HG02678 (cell line): ENCODE measurements around the gene WNT3A.
"Not testable (repeated sequence)": the region's sequence is repeated elsewhere in the genome, so short reads cannot be mapped to it uniquely, and the experiment has no call there.

ENCODE experiments used
- ATAC-seq: cut with Tn5 transposase; IDR thresholded peaks from one replicate; pipeline ENCODE4 v1.9.1; 2021; ENCODE audit warnings: mild to moderate bottlenecking, moderate library complexity; ENCODE audit not compliant: unreplicated experiment

Gene WNT3A, protein sequence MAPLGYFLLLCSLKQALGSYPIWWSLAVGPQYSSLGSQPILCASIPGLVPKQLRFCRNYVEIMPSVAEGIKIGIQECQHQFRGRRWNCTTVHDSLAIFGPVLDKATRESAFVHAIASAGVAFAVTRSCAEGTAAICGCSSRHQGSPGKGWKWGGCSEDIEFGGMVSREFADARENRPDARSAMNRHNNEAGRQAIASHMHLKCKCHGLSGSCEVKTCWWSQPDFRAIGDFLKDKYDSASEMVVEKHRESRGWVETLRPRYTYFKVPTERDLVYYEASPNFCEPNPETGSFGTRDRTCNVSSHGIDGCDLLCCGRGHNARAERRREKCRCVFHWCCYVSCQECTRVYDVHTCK

DNA sequence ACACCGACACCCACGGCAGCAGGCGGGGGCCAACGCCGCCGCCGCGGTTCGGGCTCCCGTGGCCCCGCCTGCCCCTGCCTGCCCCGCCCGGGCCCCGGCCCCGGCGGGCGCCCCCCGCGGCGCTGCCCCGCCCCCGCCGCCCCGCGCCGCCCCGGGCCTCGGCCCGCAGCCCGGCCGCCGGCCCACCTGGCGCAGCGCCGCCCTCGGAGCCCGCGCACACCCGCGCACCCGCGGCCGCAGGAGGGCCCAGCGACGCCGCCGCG, at the start of gene WNT3A:
Gene WNT3A (plus strand): TSS at position 213 of the 263 bp plus-strand sequence. CDS start 131 bp downstream, outside the sequence.
- no peak for ATAC-seq

DNA sequence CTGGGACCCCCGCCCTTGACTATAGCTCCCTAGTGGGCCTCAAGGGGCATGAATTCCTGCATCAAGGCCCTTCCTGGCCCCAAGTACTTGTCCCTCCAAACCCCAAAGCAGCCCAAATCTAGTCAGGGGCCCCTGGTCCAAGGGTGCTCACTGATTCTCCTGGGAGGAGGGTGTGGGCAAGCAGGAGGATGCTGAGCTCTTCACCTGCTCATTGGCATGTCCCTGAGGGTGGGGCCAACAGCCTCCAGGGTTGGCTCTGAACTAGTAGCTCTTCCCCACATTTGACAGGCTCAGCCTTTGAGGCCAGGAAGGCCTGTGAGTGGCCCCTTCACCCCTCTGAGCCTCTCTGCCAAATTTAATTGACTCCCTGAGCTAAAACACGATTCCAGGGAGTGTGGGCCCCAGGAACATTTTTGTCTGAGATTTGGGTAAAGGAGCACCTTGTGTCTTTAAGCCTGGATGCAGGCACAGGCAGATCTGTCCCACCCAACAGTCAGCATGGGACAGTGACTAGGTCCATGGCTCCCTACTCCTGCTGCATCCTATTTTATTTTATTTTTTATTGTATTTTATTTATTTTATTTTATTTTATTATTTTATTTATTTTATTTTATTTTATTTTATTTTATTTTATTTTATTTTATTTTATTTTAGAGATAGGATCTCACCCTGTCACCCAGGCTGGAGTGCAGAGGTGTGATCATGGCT, 48.0 kb upstream of the WNT3A start:
- ATAC-seq, result no peak

DNA sequence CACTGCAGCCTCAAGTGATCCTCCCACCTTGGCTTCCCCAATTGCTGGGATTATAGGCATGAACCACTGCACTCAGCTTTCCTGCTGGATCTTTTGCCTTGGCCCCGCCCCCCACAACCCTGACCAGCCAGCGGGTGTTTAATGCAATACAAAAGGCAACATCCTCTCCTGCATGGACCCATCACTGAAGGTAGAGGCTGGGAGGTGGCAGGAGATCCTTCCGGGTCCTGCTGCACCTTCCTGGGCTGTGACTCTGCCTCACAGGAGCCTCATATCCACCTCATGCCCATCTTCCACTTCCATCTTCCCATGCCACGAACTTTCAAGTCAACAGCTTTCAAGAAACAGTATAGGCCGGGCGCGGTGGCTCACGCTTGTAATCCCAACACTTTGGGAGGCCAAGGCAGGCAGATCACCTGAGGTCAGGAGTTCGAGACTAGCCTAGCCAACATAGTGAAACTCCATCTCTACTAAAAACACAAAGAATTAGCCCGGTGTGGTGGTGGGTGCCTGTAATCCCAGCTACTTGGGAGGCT, 47.4 kb upstream of the WNT3A start:
- no peak for ATAC-seq

DNA sequence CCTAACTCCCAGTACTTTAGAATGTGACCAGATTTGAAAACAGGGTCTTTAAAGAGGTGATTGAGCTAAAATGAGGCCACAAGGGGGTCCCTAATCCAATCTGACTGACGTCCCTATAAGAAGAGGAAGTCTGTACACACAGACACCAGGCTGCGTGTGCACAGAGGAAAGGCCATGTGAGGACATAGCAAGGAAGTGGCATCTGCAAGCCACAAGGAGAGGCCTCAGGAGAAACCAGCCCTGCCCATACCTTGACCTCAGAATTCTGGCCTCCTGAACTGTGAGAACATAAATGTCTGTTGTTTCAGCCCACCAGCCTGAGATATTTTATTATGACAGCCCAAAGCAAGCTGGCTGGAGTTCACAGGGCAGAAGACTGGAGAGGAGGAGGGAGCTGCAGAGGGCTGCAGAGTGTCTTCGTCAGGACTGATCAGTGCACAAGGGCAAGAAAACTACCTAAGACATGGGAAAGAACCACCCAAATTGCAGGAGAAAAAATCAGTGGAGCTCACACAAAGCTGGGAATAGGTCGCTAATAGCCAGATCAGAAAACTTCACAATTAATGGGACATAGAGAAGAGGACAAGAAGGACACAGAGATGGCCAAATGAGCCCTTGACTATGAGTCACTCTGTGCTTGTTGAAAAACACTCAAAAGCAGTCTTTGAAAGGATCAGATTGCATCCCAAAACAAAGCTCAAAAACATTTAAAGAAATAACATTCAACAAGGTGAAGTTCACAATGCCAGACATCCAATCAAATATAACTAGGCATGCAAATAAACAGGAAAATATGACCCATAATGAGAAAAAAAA, 44.9 kb upstream of the WNT3A start:
- ATAC-seq, result no peak

DNA sequence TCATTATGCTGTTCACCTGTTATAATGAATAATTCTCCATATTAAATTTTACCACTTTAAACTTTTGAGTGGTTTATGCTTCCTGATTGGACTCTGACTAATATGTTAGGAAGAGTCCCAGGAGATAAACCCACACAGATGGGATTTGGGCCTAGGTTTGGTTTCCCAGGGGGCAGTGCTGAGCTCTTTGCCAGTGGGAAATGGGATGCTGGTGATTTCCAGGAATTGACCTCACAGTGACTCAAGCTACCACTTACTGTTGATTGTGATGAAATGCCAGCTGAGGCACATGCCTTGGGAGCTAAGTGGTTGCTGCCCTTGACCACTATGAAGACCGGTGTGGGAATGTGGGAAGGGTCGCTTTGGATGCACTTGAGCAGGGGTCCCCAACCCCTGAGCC, 40.1 kb upstream of the WNT3A start:
- not testable (repeated sequence) for ATAC-seq

DNA sequence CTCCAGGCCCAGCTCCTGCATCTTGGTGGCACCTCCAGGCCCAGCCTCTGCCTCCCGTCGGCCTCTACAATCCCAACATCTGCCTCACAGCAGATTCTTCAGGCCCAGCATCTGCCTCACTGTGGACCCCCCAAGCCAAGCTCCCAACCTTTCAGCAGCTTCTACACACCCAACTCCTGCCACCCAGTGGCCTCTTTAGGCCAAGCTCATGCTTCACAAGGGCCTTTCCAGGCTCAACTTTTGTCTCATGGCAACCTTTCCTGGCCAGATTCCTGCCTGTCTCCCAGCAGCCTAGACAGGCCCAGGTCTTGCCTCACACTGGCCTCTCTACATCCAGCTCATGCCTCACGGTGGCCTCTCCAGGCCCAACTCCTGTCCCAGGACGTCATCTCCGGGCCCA, 39.0 kb upstream of the WNT3A start:
- not testable (repeated sequence) for ATAC-seq

DNA sequence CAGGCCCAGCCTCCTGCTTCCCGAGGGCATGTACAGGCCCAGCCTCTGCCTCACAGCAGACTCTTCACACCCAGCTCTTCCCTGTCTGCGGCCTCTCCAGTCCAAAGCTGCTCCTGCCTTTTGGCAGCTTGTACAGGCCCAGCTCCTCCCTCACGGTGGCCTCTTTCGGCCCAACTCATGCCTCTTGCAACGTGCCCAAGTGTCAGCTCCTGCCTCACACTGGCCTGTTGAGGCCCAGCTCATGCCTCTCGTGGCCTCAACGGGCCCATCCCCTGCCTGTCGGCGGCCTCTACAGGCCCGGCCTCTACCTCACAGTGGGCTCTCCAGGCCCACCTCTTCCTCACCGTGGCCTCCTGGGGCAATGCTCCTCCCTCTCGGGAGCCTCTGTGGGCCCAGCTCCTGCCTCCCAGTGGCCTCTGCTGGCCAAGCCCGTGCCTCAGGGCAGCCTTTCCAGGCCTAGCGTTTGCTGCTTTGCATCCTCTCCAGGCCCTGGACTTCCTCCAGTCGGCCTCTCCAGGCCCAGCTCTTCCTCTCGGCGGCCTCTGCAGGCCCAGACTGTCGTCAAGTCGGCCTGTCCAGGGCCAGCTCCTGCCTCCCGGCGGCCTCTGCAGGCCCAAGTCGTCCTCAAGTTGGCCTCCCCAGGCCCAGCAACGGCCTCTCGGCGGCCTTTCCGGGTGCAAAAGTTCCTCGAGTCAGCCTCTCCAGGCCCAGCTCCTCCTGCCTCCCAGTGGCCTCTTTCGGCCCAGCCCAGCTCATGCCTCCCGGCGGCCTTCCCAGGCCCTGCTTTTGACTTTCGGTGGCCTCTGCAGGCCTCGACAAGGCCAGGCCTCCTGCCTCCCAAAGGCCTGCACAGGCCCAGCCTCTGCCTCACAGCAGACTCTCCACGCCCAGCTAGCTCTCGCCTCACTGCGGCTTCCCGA, 36.5 kb upstream of the WNT3A start:
- not testable (repeated sequence) for ATAC-seq

DNA sequence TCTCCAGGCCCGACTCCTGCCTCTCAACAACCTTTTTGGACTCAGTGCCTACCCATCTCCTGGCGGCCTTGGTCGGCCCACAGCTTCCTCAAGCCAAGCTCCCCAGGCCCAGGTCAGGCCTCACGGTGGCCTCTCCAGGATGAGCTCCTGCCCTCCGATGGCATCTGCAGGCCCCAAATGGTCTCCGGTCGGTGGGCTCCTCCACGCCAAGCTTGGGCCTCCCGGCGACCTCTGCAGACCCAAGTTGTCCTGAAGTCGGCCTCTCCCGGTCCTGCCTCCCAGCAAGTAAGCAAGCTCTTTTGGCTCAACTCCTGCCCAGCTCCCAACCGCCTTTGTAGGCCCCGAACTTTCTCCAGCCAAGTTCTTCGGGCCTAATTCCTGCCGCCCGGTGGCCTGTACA, 35.6 kb upstream of the WNT3A start:
- not testable (repeated sequence) for ATAC-seq

DNA sequence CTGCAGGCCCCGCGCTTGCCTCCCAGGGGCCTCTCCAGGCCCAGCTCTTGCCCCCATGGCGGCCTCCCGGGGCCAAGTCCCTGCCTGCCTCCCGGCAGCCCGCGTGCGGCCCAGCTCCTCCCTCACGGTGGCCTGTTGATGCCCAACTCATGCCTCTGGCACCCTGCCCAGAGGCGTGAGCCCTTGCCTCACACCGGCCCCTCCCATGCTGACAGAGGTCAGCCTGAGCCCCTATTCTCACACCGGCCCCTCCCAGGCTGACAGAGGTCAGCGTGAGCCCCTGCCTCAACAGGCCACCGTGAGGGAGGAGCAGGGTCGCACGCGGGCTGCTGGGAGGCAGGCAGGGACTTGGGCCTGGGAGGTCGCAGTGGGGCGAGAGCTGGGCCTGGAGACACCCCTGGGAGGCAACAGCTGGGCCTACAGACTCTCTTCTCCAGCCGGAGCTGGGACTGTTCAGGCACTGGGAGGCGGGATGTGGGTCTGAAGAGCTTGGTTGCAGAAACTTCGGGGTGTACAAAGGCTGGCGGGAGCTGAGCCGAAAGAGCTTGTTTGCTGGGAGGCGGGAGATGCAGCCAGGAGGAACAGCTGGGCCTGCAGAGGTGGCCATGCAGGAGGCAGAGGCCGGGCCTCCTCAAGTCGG, 35.0 kb upstream of the WNT3A start:
- not testable (repeated sequence) for ATAC-seq

DNA sequence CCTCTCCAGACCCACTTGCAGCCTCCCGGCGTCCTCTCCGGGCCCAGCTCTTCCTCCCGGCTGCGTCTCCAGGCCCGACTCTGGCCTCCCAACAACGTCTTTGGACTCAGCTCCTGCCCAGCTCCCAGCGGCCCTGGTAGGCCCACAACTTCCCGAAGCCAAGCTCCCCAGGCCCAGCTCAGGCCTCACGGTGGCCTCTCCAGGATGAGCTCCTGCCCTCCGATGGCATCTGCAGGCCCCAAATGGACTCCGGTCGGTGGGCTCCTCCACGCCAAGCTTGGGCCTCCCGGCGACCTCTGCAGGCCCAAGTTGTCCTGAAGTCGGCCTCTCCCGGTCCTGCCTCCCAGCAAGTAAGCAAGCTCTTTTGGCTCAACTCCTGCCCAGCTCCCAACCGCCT, 34.5 kb upstream of the WNT3A start:
- not testable (repeated sequence) for ATAC-seq

DNA sequence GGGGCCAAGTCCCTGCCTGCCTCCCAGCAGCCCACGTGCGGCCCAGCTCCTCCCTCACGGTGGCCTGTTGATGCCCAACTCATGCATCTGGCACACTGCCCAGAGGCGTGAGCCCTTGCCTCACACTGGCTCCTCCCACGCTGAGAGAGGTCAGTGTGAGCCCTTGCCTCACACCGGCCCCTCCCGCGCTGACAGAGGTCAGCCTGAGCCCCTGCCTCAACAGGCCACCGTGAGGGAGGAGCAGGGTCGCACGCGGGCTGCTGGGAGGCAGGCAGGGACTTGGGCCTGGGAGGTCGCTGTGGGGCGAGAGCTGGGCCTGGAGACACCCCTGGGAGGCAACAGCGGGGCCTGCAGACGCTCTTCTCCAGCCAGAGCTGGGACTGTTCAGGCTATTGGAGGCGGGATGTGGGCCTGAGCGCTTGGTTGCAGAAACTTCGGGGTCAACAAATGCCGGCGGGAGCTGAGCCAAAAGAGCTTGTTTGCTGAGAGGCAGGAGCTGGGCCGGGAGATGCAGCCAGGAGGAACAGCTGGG, 33.9 kb upstream of the WNT3A start:
- not testable (repeated sequence) for ATAC-seq

DNA sequence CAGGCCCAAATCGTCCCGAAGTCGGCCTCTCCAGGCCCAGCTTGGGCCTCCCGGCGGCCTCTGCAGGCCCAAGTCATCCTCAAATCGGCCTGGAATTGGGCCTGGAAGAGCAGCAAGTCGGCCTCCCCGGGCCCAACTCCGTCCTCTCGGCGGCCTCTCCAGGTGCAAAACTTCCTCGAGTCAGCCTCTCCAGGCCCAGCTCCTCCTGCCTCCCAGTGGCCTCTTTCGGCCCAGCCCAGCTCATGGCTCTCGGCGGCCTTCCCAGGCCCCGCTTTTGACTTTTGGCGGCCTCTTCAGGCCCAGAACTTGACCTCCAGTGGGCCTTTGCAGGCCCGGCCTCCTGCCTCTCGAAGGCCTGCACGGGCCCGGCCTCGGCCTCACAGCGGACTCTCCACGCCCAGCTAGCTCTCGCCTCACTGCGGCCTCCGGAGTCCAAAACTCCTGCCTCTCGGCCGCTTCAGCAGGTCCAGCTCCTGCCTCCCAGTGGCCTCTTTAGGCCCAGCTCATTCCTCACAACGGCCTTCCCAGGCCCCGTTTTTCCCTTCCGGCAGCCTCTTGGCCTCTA, 33.0 kb upstream of the WNT3A start:
- not testable (repeated sequence) for ATAC-seq

DNA sequence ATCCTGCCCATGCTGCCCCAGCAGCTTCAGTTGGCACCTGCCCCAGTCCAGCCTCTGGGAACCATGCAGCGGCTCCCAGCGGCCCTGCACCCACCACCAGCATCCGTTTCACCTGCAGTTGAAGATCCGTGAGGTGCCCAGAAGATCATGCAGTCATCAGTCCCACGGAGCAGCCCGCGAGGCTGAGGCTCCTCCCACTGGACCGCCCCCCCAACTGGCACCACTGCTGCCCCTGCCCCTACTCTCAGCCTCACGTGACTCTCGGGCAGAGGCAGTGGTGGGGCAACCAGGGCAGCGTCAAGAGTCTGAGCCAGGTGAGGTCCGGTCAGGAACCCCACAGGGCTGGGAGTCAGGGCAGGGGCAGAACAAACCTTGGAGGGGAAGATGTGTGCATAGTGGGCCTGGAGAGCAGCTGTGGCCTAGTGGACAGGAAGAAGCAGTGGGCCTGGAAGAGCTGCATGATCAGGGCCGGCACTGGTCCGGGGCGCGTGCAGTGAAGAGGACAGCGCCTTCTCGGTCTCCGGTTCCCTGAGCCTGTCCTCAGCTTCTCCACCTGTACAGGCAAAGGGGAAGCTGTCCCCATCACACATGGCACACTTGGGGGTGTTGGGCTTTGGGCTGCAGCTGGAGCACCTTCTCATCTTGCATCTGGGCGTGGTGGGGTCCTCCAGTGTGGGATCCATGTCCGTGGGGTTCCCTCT, 31.1 kb upstream of the WNT3A start:
- ATAC-seq, result not testable (repeated sequence)

DNA sequence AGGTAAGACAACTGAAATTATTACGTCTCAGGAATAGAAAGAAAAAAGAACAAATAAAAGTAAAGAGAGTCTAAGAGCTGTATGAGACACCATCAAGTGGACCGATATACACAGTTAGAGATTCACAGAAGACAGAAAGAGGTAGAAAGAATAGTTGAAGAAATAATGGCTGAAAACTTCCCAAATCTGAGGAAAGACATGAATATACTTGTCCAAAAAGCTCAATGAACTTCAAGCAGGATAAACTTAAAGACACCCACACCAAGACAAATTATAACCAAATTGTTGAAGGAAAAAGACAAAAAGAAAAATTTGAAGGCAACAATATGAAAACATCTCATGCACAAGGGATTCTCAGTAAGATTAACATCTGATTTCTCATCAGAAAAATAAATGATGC, 19.6 kb upstream of the WNT3A start:
- ATAC-seq, result no peak

DNA sequence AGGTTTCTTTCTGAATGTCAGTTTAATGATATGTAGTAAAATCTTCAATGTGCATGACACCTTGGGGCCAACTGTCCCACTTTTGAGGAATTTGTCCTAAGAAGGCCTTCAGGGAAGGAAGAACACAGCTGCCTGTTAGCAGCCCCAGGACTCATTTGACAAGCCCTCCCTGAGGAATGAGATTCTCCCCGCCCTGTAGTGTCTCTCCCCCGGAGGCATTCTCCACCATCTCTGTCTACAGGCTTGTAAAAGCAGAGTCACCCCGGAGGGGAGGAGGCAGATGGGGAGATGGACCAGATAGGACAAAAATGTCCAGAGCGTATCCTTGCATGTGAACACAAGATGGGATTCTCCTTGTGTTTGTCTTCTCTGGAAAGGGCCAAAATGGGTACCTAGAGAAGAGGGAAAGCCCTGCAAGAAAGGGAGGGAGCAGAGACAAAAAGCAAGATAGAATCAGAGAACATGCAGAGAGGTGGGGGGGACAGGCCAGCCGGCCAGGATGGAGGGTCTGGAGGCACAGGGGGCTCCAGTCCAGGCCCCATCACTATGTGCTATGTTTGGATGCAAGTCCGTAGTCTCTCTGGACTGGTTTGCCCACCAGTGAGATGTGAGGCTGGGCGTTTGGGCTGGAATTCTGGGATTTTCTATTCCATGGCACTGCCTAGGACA, 12.0 kb upstream of the WNT3A start:
- no peak for ATAC-seq

DNA sequence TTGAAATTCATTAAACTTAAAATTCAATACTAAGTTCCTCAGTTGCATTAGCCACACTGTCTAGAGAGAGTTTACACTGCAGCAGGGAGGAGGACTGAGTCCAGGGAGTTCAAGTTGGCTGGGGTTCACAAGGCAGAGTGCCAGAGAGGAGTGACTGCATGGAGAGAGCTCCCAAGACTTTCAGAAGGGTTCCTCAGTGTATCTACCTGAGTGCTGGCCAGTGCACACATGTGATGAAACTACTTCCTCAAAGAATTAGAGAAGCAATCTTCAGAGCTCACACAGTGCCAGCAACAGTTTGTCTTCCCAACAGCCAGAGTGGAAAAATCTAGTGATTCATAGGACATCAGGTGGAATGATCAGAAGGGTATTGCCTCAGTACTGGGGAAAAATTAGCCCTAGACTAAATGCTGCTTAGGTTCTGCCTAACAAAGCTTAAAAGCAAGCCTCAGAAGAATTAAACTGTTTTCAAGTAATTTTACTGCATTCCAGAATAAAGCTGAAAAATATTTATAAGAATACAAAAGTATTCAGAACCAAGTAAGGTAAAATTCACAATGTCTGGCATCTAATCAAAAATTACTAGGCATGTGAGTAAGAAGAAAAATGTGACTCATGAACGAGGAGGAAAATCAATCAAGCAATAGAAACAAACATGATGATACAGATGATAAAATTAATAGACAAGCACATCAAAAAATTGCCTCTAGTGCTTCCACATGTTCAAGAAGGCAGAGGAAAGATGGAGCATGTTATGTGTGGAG, 10.4 kb upstream of the WNT3A start:
- ATAC-seq, result no peak

DNA sequence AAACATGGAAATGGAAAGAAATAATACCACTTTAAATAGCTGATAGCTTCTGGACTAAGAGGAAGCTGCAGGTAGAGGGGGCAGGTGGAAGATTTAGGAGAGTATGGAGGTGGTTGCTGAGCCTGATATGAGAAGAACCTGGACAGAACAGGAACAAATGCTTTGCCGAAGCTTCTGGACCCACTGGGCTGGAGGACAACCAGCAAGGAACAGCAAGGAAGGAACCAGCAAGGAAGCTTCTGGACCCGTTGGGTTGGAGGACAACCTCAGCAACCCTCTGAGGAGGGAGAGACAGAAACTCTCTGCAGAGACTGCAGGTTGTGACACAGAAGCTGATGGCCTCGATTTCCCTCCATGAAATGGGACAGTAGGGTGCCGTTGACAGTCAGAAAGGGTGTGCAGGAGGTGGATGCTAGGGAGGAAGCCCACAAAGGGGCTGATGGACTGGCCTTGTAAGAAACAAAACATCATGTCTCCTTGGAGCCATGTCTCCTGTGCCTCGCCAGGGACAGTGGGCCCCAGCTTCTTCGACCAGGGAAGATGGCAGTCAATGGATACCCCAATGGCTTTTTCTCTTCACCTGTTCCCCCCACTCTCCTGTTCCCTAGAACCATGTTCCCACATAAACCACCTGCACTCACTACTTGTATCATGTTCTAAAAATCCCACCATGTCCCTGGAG, 8.3 kb upstream of the WNT3A start:
- no peak for ATAC-seq
